Testis (tissue), 2 donors: Measurements from ENCODE around the gene BGLAP.

Experiments used
- CTCF ChIP-seq, 3 experiments: fragments of 450-650 bp in 2 of 3; fragments of 200-600 bp in 1 of 3; sonication (generic) in 1 of 3; IDR thresholded peaks; one replicate each; pipeline ENCODE4 v1.5.1; 2016 to 2019; ENCODE audit warnings: antibody characterized with exemption in 3 of 3, mild to moderate bottlenecking in 2 of 3, moderate library complexity in 1 of 3
- POLR2A ChIP-seq: fragments of 450-650 bp; IDR thresholded peaks from one replicate; pipeline ENCODE4 v1.6.1; 2017; ENCODE audit warnings: antibody characterized with exemption, mild to moderate bottlenecking, moderate library complexity

- no peak for TF ChIP-seq POLR2A
- no peak for TF ChIP-seq CTCF (IDR thresholded peaks at IDR 0.05)
Observed at GRCh38 chr1:156247460-156248322, 5.7 kb downstream of the BGLAP start, which contains the start of gene PAQR6.
